AG08395 (cell line): Measurements from ENCODE around the gene SHC3.

Source experiments
- DNase-seq: peaks from one replicate; pipeline ENCODE4 v3.0.0; 2012; ENCODE audit warnings: mixed read lengths, low spot score

Gene SHC3

DNA sequence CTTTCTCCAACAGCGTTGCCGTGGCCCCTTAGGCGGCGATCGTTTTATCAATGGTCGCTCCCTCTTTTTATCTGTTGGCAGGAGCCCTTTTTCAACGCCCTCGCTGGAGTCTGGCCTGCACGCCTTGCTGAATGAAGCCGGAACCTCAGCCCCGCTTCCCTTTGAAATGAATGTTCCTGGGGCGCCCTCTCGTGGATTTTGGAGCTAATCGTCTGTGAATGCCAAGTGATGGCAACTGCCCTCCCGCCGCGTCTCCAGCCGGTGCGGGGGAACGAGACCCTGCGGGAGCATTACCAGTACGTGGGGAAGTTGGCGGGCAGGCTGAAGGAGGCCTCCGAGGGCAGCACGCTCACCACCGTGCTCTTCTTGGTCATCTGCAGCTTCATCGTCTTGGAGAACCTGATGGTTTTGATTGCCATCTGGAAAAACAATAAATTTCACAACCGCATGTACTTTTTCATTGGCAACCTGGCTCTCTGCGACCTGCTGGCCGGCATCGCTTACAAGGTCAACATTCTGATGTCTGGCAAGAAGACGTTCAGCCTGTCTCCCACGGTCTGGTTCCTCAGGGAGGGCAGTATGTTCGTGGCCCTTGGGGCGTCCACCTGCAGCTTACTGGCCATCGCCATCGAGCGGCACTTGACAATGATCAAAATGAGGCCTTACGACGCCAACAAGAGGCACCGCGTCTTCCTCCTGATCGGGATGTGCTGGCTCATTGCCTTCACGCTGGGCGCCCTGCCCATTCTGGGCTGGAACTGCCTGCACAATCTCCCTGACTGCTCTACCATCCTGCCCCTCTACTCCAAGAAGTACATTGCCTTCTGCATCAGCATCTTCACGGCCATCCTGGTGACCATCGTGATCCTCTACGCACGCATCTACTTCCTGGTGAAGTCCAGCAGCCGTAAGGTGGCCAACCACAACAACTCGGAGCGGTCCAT is 177.4 kb downstream of the SHC3 start:
- DNase-seq: peak; percentile 85

DNA sequence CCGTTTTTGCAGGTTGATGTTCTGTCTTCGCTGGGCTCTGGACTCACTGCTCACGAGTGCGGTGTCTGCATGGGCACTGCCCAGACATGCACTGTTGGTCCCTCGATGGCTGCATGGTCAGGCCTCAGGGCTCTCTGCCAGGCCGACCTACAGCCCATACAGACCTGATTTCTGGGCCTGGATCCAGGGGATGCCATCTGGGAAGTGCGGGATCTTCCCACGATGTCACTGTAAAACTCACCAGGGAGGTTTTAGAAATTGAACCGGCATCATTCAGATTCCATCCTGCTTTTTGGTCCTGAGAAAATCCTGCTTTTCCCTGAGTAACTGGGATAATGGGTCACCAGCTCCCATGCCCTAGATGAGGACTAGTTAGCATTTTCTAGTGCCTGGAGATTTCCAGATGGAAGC is 178.2 kb downstream of the SHC3 start:
- no peak for DNase-seq

DNA sequence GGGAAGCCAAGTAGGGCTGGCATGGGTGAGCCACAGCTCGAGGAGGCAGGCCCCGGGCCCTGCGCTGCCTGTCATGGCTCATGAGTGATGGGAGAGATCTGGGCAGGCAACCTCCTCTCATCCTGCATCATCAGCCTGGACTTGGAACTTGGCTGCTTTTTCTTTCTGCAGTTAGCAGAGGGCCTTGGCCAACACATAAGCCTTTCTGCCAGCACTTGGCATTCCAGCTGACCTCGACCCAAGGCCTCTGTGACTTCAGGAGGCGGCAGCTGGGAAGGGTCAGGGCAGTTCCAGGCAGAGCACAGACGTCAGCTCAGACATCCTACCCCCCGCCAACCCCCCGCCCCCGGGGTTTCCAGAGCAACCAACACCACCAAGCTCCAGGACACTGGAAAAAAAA is 179.7 kb downstream of the SHC3 start:
- DNase-seq: peak; percentile 69

DNA sequence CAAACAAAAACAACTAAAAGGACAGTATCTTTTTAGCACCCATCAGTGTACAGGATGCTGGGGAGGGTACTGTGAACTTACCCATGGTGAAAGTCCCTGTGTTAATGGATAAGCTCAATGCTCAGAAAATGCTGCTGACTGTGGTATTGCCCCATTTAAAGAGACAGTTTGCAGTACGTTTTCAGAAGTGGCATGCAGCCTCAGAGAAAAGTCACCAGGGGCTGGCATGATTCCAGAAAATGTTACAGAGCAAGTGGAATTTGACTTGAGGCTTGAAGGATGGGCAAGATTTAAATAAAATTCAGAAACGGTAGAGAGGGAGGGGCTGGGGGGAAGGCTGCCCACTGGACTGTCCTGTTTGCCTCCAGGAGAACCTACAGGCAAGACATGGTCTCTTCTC is 180.1 kb downstream of the SHC3 start:
- no peak for DNase-seq

DNA sequence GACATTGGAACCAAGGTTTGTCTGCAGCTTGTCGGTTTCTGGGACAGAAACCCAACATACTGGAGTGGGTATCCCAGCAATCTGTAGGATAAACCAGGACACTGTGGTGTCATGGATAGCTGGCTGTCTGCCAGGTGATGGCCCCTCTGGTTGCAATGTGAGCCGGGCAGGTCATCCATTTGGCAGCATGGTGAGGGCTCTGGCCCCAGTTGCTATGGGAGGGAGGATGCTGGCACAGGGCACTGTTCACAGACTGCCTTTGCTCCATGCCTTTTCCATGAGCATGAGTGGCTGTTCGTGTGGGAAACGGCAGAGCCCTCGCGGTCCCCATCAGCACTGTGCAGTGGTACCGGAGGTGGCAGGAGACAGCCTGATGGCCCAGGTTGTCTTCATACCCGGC is 181.0 kb downstream of the SHC3 start:
- DNase-seq: no peak

DNA sequence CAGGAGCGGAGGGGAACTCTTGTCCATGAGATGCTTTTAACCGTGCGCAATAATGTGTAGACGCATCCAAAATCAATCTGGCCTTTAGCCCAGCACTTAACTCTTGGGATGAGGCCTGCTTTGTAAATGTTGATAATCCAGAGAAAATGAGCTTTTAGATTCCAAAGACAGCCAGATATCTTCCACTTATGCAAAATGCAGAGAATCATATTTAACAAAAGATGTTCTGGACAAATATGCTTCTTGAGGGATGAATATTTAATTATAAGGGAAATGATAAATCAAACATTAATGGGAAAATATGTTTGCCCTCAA is 181.7 kb downstream of the SHC3 start:
- DNase-seq: no peak

DNA sequence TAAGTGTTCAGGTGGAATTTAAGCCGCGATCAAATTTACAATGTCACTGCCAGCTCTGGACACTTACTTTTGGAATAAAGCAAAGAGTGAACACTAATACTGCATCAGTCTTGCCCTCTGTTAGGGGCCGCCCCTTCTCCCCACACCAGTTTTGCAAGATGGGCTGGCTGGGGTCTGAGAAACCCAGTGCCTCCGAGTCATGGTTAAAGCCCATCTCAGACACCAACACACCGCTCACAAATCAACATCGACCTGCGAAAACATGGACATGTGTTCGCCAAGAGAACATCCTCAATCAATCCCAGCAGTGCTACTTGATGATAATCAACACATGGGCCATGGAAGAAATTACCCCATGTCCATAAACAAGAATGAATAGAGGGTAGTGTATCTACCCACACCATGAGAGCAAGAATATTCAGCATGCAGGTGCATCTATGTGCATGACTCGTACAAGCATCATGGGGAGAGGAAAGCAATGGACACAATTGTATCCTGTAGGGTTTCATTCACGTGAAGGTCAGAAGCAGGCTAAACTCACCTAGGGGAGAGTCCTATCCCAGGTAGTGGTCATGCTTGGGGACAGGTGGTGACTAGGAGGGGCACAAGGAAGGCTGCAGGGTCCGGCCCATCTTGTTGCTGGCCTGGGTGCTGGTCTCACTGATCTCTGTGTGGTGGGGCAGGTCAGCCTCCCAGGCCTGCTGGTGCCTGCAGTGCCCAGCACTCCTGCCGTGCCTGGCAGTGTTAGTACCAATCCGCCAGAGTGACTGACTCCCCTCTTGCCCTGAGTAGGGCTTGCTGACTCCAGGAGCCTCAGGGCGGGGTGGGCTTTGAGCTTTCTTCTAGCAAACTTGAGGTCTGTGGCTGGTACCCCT is 182.3 kb downstream of the SHC3 start:
- no peak for DNase-seq

DNA sequence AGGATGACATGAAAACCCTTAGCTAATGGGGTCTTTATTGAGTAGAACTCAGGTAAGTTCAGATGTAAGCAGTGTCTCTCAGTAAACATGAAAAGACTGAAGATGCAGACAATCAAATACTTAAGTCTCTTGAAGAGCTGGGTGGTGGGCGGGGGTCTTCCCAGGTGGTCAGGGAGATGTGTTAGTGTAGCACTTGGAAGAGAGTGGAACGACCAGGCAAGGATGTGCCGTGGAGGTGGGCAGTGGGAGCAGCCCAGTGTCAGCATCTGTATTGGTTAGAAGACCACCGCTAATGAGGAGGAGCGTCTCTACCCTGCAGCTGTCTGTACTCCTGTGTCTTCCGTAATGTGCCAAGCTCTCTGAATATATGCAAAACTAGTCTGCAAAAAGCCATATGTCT is 183.0 kb downstream of the SHC3 start:
- DNase-seq: no peak

DNA sequence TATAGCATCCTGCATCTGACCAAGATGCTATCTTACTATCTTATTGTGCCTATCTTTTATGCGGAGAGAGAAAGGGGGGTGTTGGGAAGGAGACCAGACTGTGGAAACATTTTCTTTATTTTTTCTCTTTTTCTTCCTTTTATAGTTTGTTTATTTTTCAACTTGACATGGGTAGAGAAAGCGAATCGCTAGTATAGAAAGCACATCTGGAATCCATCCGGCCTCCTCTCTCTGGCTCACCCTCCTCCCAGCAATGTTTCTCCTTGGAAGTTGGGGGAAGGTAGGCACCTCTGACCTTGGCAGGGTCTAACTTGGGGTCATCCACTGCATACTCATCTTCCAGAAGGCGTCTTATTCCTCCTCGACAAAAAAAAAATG is 183.4 kb downstream of the SHC3 start:
- no peak for DNase-seq

DNA sequence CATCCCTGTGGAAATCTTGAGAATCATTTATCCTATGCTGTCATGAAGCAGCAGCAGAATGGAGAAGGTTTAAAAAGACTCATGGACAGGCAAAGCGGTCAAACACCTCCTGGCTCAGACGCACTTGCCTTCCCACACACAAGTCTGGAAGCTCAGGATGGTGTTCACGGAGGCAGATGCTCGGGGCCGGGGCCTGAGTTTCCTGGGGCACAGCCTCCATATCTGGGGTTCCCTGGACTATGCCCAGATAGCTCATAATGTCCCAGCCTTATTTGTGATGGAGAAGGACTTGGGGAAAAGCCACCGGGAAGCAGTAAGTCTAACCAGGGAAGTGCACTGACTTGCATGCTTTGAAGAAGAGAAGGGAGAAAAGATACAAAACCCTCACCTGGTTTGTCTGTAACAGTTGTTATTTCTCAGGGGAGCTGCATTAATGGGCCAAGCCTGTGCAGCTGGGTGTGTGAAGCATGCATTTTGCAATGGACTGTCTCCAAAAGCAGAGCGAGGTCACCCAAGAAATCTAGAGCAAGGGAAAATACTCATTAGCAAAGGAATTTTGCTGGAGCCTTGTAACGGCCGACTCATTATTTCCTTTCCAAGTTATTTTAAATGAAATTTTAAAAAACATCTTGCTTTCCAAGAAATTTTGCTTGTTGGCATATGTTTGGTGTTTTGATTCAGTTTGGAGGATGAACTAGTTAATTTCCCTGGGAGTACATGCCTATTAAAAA is 184.0 kb downstream of the SHC3 start:
- peak; percentile 57 for DNase-seq

DNA sequence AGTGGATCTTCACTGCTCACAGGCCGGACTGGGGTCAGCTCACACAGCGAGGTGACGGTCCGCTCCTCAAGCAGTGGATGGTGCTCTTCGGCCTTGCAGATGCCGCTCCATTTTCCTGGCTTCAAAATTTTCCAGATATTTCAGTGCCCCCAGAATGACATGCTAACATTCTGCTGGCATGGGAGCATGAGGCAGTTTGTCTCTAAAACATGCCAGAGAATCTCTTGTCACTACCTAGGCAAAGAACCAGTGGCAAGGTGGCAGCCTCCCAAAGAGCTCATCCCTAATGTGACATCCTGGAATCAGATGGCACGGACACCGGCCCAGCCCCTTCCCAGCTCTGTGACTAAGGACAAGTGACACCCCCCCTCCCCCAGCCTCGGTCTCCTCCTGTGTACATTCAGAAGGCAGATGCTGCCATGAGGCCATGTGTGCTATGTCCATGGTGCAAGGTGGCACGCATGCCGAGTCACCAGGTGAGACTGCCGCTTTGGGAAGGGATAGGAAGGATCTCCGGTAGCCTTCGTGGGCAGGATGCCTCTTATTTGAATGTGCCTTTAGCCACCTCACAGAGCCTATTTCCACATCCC is 184.7 kb downstream of the SHC3 start:
- DNase-seq: no peak

DNA sequence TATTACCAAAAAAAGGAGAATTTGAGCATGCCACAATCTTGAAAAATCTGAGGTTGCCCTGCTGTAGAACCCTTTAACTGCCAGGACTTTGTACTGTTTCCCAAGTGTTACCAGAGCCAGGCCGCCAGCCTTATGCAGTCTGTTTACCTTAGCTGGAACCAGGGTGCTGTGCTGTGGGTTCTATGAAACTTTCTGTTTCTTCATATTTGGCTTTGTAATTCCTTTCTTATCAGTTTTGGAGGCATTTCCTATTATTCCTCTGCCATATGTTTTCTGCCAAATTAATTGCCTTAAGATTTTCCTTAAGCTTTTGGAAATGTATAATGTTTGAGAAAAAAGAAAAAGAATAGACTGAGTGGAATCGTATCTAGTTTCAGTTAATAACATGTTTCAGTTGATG is 185.3 kb downstream of the SHC3 start:
- DNase-seq: no peak

DNA sequence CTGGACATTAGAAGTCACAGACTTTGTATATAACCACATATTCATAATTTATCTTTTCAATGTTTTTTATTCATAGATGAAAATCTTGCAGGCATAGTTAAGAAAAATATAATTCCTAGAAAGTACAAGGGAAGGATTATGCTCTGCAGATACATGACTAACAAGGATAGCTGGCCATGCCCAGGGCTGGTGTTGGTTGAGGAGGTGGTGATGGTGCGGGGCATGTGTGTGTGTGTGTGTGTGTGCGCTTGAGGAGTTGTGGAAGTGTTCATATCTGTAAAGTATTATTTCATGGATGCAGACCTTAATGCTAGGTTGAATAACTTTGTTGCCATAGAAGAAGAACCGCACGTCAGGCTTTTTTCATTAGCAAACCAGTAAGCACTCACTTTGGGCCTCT is 186.1 kb downstream of the SHC3 start:
- no peak for DNase-seq

DNA sequence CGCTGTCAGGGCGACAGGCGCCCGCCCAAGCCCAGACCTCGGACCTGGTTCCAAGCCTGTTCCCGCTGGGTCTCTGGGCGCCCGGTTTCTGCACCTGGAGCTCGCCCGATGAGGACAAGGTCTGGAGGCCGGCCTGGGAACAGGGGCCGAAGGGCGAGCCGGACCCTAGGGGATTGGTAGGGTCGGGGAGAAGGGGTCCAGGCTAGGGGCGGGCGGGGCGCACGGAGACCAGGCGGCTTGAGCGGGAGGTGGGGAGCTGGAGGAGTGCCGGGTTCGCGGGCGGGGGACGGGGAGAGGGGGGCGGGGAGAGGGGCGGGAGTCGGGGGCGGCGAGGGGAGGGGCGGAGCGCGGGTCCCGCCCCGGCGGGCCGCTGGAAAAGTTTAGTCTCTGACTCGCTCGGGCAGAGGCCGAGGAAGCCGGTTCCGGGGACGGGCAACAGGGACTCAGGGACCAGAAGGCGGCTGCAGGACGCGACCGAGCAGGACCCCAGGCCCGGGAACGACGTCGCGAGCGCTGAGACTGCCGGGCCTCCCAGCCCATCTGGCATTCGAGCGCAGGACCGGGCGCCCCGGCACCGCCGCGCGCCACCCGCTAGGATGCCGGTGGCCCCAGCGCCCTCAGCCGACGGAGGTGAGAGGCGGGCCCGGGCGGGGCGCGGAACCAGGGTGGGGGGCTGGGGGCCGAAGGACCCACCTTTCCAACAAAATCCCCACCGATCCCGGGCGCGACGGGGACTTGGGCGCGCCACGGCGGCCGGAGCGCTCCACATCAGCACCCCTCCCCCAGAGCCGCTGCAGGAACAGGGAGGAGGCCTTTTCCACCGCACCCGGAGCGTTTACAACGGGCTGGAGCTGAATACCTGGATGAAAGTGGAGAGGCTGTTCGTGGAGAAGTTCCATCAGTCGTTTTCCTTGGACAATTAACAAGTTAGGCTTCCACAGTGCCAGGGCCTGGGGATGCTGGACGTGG is 187.3 kb downstream of the SHC3 start, which contains the start of gene S1PR3:
Gene S1PR3, plus strand, starts transcription at position 403 of the 969 bp plus-strand sequence. CDS start 9,733 bp downstream, outside the sequence.
- DNase-seq: peak; percentile 53

DNA sequence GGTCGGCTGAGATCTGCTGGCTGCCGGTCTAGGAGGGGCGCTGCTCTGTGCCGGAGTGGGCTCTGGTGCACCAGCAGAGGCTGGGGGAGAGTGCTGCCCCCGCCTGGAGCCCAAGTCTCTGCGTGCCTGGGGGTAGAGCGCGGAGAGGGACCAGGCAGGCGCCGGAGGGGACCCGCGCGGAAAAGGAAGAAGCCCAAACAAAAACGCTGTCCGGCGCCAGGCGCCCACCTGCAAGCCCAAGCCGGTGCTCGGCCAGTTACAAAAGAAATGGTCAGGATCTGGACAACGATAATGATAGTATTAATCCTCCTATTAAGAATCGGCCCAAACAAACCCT is 187.9 kb downstream of the SHC3 start:
- no peak for DNase-seq

DNA sequence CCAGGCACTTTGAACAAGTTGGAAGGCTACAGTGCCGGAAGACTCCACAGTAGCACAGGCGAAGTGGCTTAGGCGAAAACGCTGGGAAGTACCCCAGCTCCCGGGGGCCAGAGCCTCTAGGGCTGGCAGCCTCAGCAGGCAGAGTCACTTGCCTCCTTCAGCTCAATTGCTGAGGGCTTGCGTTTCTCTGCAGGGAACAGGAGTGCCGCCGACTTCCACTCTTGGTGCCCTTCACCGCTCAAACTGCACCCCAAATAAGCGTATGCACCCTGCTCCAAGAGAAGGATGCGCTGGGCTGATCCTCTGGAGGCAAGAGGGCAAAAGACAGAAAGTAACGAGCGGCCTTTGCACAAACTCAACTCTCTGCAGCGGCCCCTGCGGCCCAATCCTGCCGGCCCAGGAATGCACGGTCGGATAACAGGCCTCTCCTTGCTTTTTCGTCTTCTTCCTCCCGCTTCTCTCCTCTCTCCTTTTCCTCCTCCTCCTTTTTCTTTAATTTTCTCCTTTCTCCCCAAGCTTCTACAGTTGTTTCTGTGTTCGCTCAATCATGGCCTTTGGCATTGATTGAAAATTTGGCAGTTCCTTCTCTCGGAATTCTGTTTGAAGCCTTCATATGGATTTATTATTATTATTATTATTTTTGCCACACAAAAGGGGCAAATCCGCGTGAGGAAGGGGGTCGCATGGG is 188.4 kb downstream of the SHC3 start:
- no peak for DNase-seq

DNA sequence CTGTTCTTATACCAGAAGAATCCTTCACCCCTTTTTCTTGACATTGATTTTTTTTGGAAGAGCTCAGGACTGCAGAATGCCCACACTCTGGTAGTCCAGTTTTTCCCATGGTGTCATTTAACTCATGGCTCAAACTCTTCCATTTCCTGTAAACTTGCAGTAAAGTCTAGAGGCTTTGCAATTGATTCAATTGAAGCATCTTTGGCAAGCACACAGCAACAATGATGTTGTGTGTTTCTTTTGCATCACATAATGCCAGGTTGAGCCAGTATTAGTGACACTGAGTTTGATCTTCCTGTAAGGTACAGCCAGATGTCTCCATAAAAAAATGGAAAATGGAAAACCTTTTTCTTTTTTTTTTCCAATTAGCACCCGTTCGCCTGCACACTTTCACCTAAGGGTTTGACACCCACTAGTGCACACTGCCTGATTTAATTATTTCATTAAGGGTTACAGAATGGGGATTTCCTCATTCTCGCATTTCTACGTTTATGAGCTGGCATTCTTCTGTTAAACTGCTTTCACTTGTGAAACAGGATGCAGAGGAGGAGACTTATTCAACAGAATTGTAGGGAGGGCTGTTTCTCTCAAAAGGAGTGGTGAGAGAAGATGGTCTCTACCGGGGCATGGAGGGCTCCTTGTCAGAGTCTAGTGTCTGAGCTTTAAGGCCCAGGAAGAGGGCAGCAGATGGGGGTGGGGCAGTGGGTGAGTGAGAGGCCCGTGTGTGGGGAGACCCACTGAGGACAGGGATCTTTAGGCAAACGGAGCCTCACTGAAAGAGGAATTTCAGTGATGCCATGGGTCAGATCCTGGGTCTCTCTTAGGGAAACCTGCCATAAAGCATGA is 189.6 kb downstream of the SHC3 start:
- peak; percentile 60 for DNase-seq

DNA sequence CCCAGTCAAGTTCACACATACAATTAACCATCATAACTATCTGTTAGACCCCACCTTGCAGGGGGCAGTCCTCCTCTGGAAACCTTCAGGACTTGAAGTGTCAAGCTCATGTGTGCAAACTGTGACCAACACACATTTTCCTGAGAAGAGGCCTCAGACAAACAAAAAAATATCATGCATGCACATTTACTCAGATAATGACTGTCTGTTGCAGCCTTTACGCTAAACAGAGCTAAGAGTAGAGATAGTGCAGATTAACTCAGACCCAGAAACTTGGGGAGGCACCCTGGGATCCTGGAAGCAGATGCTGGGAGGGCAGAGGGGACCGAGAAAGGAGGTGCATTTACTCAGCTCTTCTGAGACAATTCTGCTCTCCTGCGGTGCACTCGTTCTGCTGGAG is 191.0 kb downstream of the SHC3 start:
- DNase-seq: no peak

DNA sequence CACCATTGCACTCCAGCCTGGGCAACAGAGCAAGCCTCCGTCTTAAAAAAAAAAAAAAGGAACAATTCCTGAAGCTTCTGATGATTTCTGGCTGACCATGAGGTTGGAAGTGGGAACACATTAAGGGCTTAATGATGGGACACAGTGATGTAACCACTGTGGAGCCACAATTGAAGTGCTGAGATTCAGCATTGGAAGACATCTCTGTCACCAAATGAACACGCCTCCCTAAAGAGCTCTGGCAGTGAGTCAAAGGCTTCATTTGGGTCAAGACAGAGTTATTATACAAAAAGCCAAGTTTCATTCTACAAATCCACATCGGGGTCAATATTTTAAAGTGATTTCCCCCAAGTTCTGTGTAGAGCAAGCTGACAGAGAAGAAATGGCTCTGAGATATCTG is 191.8 kb downstream of the SHC3 start:
- no peak for DNase-seq
